NAMALWA (cell line): ENCODE measurements around the gene PYHIN1.

Experiments
- DNase-seq: peaks from one replicate; pipeline ENCODE4 v3.0.0-alpha.2; 2015; ENCODE audit warnings: low spot score

PYHIN1 gene

GRCh38 chr1:158931055-158931737, at the start of gene PYHIN1:
Gene PYHIN1 (plus strand): TSS chr1:158931552. CDS start chr1:158936911, 5,359 bp downstream.
- peak; percentile 78 for DNase-seq

GRCh38 chr1:158893654-158894053, 37.7 kb upstream of the PYHIN1 start:
- no peak for DNase-seq

GRCh38 chr1:158898722-158899121, 32.6 kb upstream of the PYHIN1 start:
- no peak for DNase-seq

- no peak for DNase-seq
Measured at GRCh38 chr1:158901623-158902022, 29.7 kb upstream of the PYHIN1 start.

- no peak for DNase-seq
Measured at GRCh38 chr1:158916085-158916484, 15.3 kb upstream of the PYHIN1 start.

GRCh38 chr1:158924677-158925076, 6.7 kb upstream of the PYHIN1 start:
- no peak for DNase-seq

GRCh38 chr1:158930504-158930903, 848 bp upstream of the PYHIN1 start:
- DNase-seq, result peak; percentile 68

- DNase-seq, result peak; percentile 41
Measured at GRCh38 chr1:158932171-158932570, 819 bp downstream of the PYHIN1 start.

- peak; percentile 40 for DNase-seq
Measured at GRCh38 chr1:158933621-158934020, 2.3 kb downstream of the PYHIN1 start.

- no peak for DNase-seq
Measured at GRCh38 chr1:158939180-158939579, 7.8 kb downstream of the PYHIN1 start.

- no peak for DNase-seq
Measured at GRCh38 chr1:158941317-158941716, 10.0 kb downstream of the PYHIN1 start.

- DNase-seq, result no peak
Measured at GRCh38 chr1:158942490-158942889, 11.1 kb downstream of the PYHIN1 start.

- DNase-seq, result no peak
Measured at GRCh38 chr1:158943059-158943458, 11.7 kb downstream of the PYHIN1 start.

GRCh38 chr1:158945061-158945460, 13.7 kb downstream of the PYHIN1 start:
- DNase-seq, result peak; percentile 29

GRCh38 chr1:158946785-158947184, 15.4 kb downstream of the PYHIN1 start:
- DNase-seq, result no peak

GRCh38 chr1:158951956-158952355, 20.6 kb downstream of the PYHIN1 start:
- DNase-seq, result peak; percentile 96

GRCh38 chr1:158952416-158952815, 21.1 kb downstream of the PYHIN1 start:
- DNase-seq, result peak; percentile 93

- no peak for DNase-seq
Measured at GRCh38 chr1:158961178-158961577, 29.8 kb downstream of the PYHIN1 start.

- no peak for DNase-seq
Measured at GRCh38 chr1:158962983-158963382, 31.6 kb downstream of the PYHIN1 start.

- no peak for DNase-seq
Measured at GRCh38 chr1:158969166-158969565, 37.8 kb downstream of the PYHIN1 start.

- no peak for DNase-seq
Measured at GRCh38 chr1:158969855-158970254, 38.5 kb downstream of the PYHIN1 start.

GRCh38 chr1:158972841-158973240, 41.5 kb downstream of the PYHIN1 start:
- DNase-seq, result peak; percentile 61

- DNase-seq, result no peak
Measured at GRCh38 chr1:158976219-158976618, 44.9 kb downstream of the PYHIN1 start.

GRCh38 chr1:158978730-158979129, 47.4 kb downstream of the PYHIN1 start:
- no peak for DNase-seq
